NCI-H2029 treated with DMSO at 0.1 percent for 48 hours (cell line): ENCODE data around the gene CEBPA.

Source experiments
- DNase-seq: peaks from one replicate; lab custom pipeline; 2025; lab: John Stamatoyannopoulos, UW

The CEBPA gene

GRCh38 chr19:33302175-33302973 lies at the start of gene CEBPA:
TSS of gene CEBPA (minus strand) at chr19:33302534. CDS start at chr19:33302414, 120 bp downstream.
- no peak for DNase-seq

- DNase-seq = no peak
Measured at GRCh38 chr19:33350538-33351309, 48.4 kb upstream of the CEBPA start.

- no peak for DNase-seq
Measured at GRCh38 chr19:33349319-33350289, 47.3 kb upstream of the CEBPA start.

GRCh38 chr19:33348301-33349010 lies 46.1 kb upstream of the CEBPA start:
- no peak for DNase-seq

- DNase-seq = no peak
Measured at GRCh38 chr19:33347300-33347699, 45.0 kb upstream of the CEBPA start.

- no peak for DNase-seq
Measured at GRCh38 chr19:33346665-33347064, 44.3 kb upstream of the CEBPA start.

- DNase-seq = no peak
Measured at GRCh38 chr19:33345163-33345562, 42.8 kb upstream of the CEBPA start.

GRCh38 chr19:33344573-33344925 lies 42.2 kb upstream of the CEBPA start:
- DNase-seq = no peak

GRCh38 chr19:33343859-33344572 lies 41.7 kb upstream of the CEBPA start:
- DNase-seq = no peak

GRCh38 chr19:33343301-33343700 lies 41.0 kb upstream of the CEBPA start:
- DNase-seq = no peak

GRCh38 chr19:33340991-33341390 lies 38.7 kb upstream of the CEBPA start:
- no peak for DNase-seq

- DNase-seq = no peak
Measured at GRCh38 chr19:33339016-33339984, 37.0 kb upstream of the CEBPA start.

- DNase-seq = no peak
Measured at GRCh38 chr19:33335446-33335845, 33.1 kb upstream of the CEBPA start.

- DNase-seq = no peak
Measured at GRCh38 chr19:33334271-33334670, 31.9 kb upstream of the CEBPA start.

GRCh38 chr19:33333642-33334041 lies 31.3 kb upstream of the CEBPA start:
- DNase-seq = no peak

- no peak for DNase-seq
Measured at GRCh38 chr19:33333151-33333550, 30.8 kb upstream of the CEBPA start.

- no peak for DNase-seq
Measured at GRCh38 chr19:33332248-33332647, 29.9 kb upstream of the CEBPA start.

GRCh38 chr19:33329736-33330135 lies 27.4 kb upstream of the CEBPA start:
- DNase-seq = no peak

GRCh38 chr19:33329060-33329459 lies 26.7 kb upstream of the CEBPA start:
- DNase-seq = no peak

- no peak for DNase-seq
Measured at GRCh38 chr19:33325920-33326319, 23.6 kb upstream of the CEBPA start.
